Activated CD8-positive, alpha-beta T cell treated with anti-CD3 and anti-CD28 coated beads, Interleukin-2, amount 10 ng/mL, durations not matched to agents 7 days and 5 days (primary cell): Measurements from ENCODE around the gene MAJIN. TPM values are rescaled to one million over a fixed set of nuclear protein-coding genes. Genes with fewer than 3 reads are reported as not detected.

Experiments used
- ATAC-seq: fragments of 150-1000 bp; cut with Tn5 transposase; one replicate; pipeline ENCODE4 v1.10.0; 2021; ENCODE audit warnings: moderate library complexity
- CTCF ChIA-PET: fragments of 350-600 bp; sonication (Branson Sonifier 250); formaldehyde crosslinking; loops from one replicate; lab custom pipeline; 2021; ENCODE audit warnings: antibody characterized with exemption; lab: Charles Lee
- POLR2A ChIA-PET: fragments of 350-600 bp; sonication (Branson Sonifier 250); formaldehyde crosslinking; loops from one replicate; lab custom pipeline; 2021; ENCODE audit warnings: antibody characterized with exemption; lab: Charles Lee
- DNase-seq: peaks from one replicate; pipeline ENCODE4 v3.0.0-alpha.2; 2020
- H3K27ac Mint-ChIP-seq: one replicate; pipeline ENCODE4 v1.8.0; 2021; ENCODE audit warnings: mild to moderate bottlenecking, mixed read lengths
- H3K27me3 Mint-ChIP-seq: one replicate; pipeline ENCODE4 v1.8.0; 2021; ENCODE audit warnings: low read depth, mixed read lengths
- H3K36me3 Mint-ChIP-seq: one replicate; pipeline ENCODE4 v1.8.0; 2021; ENCODE audit warnings: low read depth, mixed read lengths
- H3K4me1 Mint-ChIP-seq: one replicate; pipeline ENCODE4 v1.8.0; 2021; ENCODE audit warnings: low read depth, mixed read lengths
- H3K4me3 Mint-ChIP-seq: one replicate; pipeline ENCODE4 v1.8.0; 2021; ENCODE audit warnings: mild to moderate bottlenecking, mixed read lengths
- H3K9me3 Mint-ChIP-seq: one replicate; pipeline ENCODE4 v1.8.0; 2022; ENCODE audit warnings: mixed read lengths; ENCODE audit not compliant: insufficient read depth
- total RNA-seq, 2 experiments: library from RNA; stranded (reverse); gene quantifications; one replicate each; pipeline ENCODE4 v1.2.3, GENCODE V29; 2021

MAJIN gene
- total RNA-seq, 2 experiments from 2014 or later, result not detected

DNA sequence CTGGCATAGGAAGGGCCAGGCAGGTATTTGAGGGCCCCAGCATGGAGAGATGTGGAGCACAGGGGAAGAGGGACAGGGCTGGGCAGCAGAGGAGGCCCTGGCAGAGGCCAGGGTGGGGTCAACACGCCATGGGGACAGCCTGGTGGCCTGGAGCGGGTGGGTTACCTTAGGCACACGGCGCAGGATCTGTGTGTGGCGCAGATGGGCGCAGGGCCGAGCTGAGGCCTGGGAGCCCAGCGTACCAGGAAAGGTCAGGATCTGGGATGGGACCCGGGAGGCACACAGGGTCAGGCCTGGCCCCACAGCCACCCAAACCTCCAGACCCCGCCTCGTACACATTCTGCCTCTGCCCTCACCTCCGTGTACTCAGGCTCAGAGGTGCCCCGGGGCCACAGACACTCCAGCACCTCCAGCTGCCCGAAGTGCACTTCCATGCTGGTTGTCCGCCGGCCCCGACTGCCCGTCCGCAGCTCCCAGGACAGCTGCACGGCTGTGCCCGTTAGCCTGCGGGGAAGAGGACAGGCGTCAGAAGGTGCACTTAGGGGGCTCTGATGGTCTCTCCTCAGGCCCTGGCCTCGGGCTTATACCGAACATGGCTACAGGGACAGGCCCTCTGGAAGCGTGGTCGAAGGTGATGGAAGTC lies 61.3 kb downstream of the MAJIN start:
- ATAC-seq (no peak), DNase-seq (no peak)
- H3K4me3 Mint-ChIP-seq, result no peak overlapping the region
- POLR2A ChIA-PET, result no interaction called here
- CTCF ChIA-PET, result no interaction called here
- H3K9me3 Mint-ChIP-seq, result no peaks in the 10 kb centered on the region
- no peak overlapping the region for H3K27ac Mint-ChIP-seq
- peaks cover 8% of the 10 kb centered on the region for H3K4me1 Mint-ChIP-seq
- H3K36me3 Mint-ChIP-seq, result peaks cover 13% of the 10 kb centered on the region
- no peaks in the 10 kb centered on the region for H3K27me3 Mint-ChIP-seq

DNA sequence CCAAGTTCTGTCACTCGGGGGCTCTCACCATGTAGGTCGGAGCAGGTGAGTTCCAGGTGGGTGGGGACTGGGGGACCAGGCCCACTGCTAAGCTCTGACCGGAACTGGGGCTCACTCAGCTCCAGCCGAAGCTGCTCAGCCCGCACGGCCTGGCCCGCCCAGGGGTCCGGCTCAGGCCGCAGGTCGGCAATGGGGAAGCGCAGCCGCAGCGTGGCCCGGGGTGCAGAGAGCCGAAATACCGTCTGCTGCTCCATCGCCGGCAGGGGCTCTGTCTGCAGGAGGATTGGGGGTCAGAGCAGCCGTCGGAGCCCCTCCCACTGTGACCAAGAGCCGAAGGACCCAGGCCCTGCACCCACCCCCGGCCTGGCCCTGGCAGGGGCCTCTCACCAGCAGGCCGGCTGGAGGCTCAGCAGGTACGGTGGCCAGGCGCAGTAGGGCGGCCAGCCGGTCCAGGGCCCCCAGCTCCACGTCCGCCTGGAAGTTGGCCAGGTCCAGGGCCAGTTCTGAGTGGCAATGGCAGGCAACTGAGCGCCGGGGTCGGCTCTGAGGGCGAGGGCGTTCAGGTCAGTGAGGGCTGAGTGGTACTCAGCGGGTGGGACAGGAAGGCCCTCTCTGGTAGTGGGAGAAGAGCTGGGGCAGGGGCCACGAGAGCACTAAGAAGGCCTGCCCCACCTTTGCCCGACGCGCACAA lies 62.1 kb downstream of the MAJIN start:
- Mint-ChIP-seq H3K9me3 (no peaks in the 10 kb centered on the region), H3K27ac (no peak overlapping the region), H3K4me1 (peaks cover 4% of the 10 kb centered on the region), H3K36me3 (peaks cover 15% of the 10 kb centered on the region), H3K4me3 (no peak overlapping the region), H3K27me3 (no peaks in the 10 kb centered on the region)
- ATAC-seq (no peak), DNase-seq (no peak)
- ChIA-PET POLR2A (no interaction called here), CTCF (no interaction called here)

DNA sequence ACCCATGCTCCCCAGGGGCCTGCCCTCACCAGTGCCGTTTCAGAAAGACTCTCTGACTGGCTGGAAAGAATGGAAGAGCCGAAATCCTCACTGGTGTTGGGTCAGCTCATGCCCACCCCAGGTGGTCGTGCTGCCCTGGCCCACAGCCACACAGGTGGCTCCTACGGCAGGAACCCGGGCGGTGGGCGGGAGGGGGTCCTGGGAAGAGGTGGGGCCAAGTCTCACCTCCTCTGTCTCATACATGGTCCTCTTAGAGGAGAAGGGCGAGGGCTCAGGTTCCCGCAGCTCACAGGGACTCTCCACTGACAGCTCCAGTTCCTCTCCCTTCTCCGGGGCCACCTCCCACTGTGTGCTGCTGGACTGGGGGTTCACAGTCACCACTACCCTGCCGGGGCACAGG lies 63.1 kb downstream of the MAJIN start:
- Mint-ChIP-seq H3K27ac (no peak overlapping the region), H3K9me3 (no peaks in the 10 kb centered on the region), H3K4me3 (no peak overlapping the region), H3K4me1 (peaks cover 2% of the 10 kb centered on the region), H3K36me3 (peaks cover 15% of the 10 kb centered on the region), H3K27me3 (no peaks in the 10 kb centered on the region)
- no peak for DNase-seq
- POLR2A ChIA-PET, result no interaction called here
- CTCF ChIA-PET, result no interaction called here
- ATAC-seq, result no peak

DNA sequence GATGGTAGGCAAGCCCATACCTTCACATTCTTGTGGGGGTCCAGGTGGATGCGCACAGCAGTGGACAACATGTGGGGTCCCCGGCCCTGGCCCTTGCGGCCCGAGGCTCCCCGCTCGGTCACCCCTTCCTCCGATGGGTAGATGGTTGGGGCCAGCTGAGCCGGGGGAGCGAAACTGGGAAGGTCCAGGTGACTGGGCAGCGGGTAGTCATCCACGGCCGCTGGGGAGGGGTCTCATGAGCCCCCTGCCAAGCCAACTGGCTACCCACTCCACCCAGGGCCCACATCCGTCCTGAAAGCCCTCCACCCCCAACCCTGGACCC lies 65.6 kb downstream of the MAJIN start:
- no peak for DNase-seq
- H3K27ac Mint-ChIP-seq, result no peak overlapping the region
- peaks cover 11% of the 10 kb centered on the region for H3K36me3 Mint-ChIP-seq
- no peaks in the 10 kb centered on the region for H3K27me3 Mint-ChIP-seq
- H3K9me3 Mint-ChIP-seq, result no peaks in the 10 kb centered on the region
- no peaks in the 10 kb centered on the region for H3K4me1 Mint-ChIP-seq
- ChIA-PET POLR2A (interaction anchor here (0.6 kb wide), 1 partner anchor 566 kb away, joined by 3 read pairs; the partner anchor contains the start of gene CCDC88B), CTCF (interaction anchor here (0.9 kb wide), 1 partner anchor 9 kb away, joined by 3 read pairs; no protein-coding TSS in a partner anchor)
- ATAC-seq, result no peak
- no peak overlapping the region for H3K4me3 Mint-ChIP-seq

DNA sequence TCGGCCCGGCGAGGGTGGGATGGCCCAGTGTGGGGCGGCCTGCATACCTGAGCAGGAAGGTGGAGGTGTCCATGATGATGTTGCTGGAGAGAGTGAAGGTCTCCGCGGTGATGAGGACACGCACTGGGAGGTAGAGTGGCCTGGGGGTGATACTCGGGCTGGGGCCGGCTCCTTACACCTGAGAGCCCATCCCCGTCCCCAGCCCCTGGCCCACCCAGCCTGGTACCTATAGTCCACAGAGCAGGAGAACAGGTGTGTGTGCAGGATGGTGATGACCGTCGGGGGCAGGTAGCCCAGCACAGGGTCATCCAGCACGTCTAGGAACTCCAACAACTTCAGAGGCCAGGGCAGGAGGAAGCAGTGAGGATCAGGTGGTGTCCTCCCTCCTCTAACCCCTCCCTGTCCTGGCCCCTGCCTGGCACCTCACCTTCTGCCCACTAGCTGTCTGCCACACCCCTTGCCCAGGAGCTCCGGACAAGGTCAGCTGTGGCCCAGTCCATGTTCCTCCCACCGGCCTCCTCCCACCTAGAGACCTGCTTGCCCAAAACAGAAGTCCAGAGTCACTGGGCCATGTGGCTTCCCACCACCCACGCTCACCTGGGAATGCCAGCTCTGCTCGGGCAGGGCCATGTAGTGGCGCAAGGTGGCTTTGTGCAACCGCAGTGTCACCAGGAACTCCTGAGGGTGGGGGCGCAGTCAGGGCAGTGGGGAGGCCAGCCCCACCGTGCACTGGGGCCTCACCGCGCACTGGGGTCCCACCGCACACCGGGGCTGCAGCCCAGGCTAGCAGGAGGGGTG lies 66.2 kb downstream of the MAJIN start:
- POLR2A ChIA-PET, result interaction anchor here (1.0 kb wide), 1 partner anchor 29 kb away, joined by 3 read pairs; no protein-coding TSS in a partner anchor
- no peak overlapping the region for H3K27ac Mint-ChIP-seq
- no peaks in the 10 kb centered on the region for H3K27me3 Mint-ChIP-seq
- no peaks in the 10 kb centered on the region for H3K4me1 Mint-ChIP-seq
- no peaks in the 10 kb centered on the region for H3K9me3 Mint-ChIP-seq
- no peak for ATAC-seq
- H3K36me3 Mint-ChIP-seq, result peaks cover 12% of the 10 kb centered on the region
- DNase-seq, result no peak
- CTCF ChIA-PET, result interaction anchor here (0.9 kb wide), 1 partner anchor 8 kb away, joined by 3 read pairs; no protein-coding TSS in a partner anchor
- H3K4me3 Mint-ChIP-seq, result no peak overlapping the region

DNA sequence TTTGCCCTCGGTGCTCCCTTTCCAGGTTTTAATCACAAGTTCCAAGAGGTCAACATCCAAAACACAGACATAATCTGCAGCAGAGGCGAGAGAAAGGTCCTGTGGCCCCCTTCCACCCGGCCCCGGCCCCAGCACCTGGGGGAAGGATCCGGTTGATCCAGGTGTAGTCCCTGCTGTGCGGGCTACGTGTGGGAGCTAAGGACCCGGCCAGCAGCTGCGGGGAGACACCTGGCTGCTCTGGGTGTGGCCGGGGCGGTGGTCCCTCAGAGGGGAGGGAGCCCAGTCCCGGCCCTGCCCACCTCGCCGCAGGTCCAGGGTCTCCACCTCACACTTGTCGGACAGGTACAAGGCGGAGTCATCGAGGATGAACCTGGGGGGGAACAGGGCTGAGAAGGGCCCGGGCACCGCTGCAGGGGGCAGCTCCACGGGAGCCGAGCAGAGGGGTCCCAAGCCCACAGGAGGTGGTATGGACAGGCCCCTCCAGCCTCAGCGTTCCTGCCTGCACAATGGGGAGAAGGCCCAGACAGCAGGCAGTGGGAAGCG lies 68.5 kb downstream of the MAJIN start:
- CTCF ChIA-PET, result interaction anchor here (0.6 to 1.4 kb wide), 2 partner anchors 55 to 131 kb away, joined by 3 read pairs; no protein-coding TSS in a partner anchor
- H3K36me3 Mint-ChIP-seq, result peaks cover 19% of the 10 kb centered on the region
- no peak overlapping the region for H3K4me3 Mint-ChIP-seq
- H3K4me1 Mint-ChIP-seq, result peaks cover 5% of the 10 kb centered on the region
- H3K27ac Mint-ChIP-seq, result no peak overlapping the region
- DNase-seq, result no peak
- no peaks in the 10 kb centered on the region for H3K27me3 Mint-ChIP-seq
- POLR2A ChIA-PET, result no interaction called here
- no peak for ATAC-seq
- no peaks in the 10 kb centered on the region for H3K9me3 Mint-ChIP-seq

DNA sequence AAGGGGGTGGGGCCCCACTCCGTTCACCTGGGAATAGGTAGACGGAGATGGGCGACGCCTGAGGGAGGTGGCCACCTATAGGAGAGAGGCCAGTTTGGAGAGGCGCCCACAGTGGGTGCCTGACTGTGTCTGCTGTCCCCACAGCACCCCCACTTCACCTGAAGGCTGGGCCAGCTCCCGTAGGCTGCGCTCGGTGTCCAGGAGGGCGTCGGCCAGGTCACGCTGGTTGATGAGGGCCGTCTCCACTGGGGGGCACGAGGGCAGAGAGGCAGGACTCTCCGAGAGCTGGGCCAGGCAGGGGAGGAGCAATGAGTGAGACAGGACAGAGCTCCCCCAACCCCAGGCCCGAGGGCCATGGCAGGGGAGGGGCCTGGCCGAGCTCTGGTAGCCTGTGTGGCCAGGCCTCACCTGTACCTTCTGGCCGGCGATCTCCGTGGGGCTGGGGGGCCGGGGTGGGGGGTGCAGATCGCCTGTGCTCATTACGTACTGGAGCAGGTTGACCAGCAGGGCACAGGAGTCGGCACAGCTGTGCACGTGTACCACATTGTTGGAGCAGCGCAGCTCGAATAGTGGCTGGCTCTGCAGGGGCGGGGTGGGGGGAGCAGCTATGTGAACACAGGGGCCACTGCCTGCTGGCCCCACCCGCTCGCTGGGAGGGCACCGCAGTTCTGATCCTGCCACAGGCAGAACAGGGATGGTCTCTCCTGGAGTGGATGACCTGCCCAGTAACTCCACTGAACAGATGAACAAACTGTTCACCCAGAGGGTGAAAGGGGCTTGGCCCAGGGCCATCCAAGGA lies 69.6 kb downstream of the MAJIN start:
- Mint-ChIP-seq H3K36me3 (peaks cover 21% of the 10 kb centered on the region), H3K4me1 (peaks cover 5% of the 10 kb centered on the region), H3K4me3 (no peak overlapping the region), H3K27ac (no peak overlapping the region), H3K27me3 (no peaks in the 10 kb centered on the region), H3K9me3 (no peaks in the 10 kb centered on the region)
- CTCF ChIA-PET, result no interaction called here
- ATAC-seq, result no peak
- DNase-seq, result no peak
- POLR2A ChIA-PET, result no interaction called here

DNA sequence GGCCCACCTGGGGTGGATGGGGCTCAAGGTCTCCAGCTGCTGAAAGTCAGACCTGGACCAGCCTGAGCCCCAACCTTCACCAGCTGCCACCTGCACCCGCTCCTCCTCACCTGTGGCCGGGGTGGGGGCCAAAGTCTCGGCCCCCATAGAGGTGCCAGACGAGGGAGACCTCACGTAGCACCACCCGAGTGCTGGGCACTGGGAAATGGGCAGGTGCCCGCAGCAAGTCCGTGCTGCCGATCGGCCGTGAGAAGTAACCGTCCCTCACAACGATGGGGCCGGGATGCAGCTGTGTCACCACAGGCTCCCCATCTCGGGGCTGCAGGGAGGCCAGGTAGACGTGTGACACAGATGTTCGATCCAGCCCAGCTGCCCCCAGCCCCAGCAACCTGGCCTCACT lies 71.1 kb downstream of the MAJIN start:
- ChIA-PET POLR2A (interaction anchor here (0.6 to 1.5 kb wide), 3 partner anchors 52 to 221 kb away, joined by 3 read pairs; partner anchors contain the start of genes FAU and MRPL49), CTCF (interaction anchor here (15.3 kb wide), 1 partner anchor 48 kb away, joined by 491 read pairs; the partner anchor contains the start of gene CDC42BPG)
- ATAC-seq (no peak), DNase-seq (no peak)
- Mint-ChIP-seq H3K27ac (no peak overlapping the region), H3K9me3 (no peaks in the 10 kb centered on the region), H3K4me1 (peaks cover 5% of the 10 kb centered on the region), H3K27me3 (no peaks in the 10 kb centered on the region), H3K36me3 (peaks cover 21% of the 10 kb centered on the region), H3K4me3 (no peak overlapping the region)

DNA sequence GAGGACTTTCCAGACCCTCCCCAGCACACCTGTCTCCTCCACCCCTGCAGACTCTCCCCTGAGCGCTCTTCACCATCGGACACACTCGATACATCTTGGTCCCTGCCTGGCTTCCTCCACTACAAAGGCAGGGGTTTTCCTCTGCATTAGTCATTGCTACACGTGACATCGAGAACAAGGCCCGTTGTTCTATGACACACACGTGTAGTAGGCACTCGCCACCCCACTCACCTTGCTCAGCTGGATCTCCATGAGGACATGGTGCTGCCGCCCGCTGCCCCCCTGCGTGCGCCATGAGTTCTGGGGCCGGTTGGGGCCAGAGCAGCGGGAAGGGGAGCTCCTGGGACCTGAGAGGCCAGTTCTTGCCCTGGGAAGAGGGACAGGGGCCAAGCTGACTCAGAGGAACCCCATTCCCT lies 71.6 kb downstream of the MAJIN start:
- POLR2A ChIA-PET, result interaction anchor here (0.6 to 1.5 kb wide), 4 partner anchors 50 to 222 kb away, joined by 3 read pairs; partner anchors contain the start of genes FAU and MRPL49

DNA sequence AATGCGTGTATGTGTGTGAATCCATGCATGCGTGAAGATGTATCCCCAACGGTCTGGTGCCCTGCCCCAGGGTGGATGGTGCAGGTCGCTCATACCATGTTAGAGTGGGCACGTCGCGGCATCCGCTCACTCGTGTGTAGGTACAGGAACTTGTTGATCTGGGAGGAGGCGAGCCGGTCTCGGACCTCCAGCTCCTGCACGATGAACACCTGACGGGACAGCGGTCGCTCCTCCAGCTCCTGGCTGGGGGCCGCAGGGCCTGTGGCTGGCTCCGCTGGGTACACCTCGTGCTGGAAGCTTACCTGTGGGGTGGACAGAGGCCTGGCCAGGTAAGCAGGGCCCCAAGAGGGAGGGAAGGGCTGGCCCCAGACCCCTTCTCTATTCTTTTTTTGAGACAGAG lies 73.4 kb downstream of the MAJIN start:
- CTCF ChIA-PET, result interaction anchor here (1.4 to 15.3 kb wide), 3 partner anchors 9 to 46 kb away, joined by 3 to 491 read pairs (median 10); partner anchors contain the start of gene CDC42BPG
- no peaks in the 10 kb centered on the region for H3K9me3 Mint-ChIP-seq
- DNase-seq (no peak), ATAC-seq (no peak)
- H3K27me3 Mint-ChIP-seq, result no peaks in the 10 kb centered on the region
- no peak overlapping the region for H3K4me3 Mint-ChIP-seq
- POLR2A ChIA-PET, result no interaction called here
- H3K27ac Mint-ChIP-seq, result no peak overlapping the region
- peaks cover 11% of the 10 kb centered on the region for H3K4me1 Mint-ChIP-seq
- peaks cover 20% of the 10 kb centered on the region for H3K36me3 Mint-ChIP-seq

More for the DNA sequence above, 71.6 kb downstream of the MAJIN start:
- DNase-seq, result peak; percentile 55
- Mint-ChIP-seq H3K27ac (peak overlapping the region; percentile 67), H3K4me3 (no peak overlapping the region), H3K36me3 (peaks cover 19% of the 10 kb centered on the region), H3K9me3 (no peaks in the 10 kb centered on the region), H3K27me3 (no peaks in the 10 kb centered on the region), H3K4me1 (peaks cover 5% of the 10 kb centered on the region)
- CTCF ChIA-PET, result interaction anchor here (15.3 kb wide), 1 partner anchor 48 kb away, joined by 491 read pairs; the partner anchor contains the start of gene CDC42BPG
- ATAC-seq, result peak; percentile 80

DNA sequence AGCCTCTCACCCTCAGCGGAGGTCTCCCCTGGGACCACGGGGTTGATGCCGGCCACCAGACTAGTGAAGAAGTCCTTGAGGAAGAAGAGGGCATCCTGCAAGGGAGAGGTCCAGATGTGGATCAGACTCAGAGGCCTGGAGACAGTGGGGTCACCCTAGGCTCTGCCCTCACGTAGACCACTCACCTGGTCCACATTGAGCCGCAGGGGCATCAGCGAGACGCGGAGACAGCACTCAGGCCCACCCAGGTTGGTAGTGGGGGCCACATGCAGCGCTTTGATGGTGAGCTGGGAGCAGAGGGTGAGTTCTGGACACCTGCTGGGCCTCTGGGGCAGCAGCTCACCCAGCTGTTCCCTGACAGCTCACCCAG lies 73.8 kb downstream of the MAJIN start:
- H3K9me3 Mint-ChIP-seq, result no peaks in the 10 kb centered on the region
- H3K4me3 Mint-ChIP-seq, result no peak overlapping the region
- ChIA-PET CTCF (interaction anchor here (1.3 to 15.3 kb wide), 4 partner anchors 8 to 45 kb away, joined by 3 to 491 read pairs (median 6); partner anchors contain the start of gene CDC42BPG), POLR2A (no interaction called here)
- DNase-seq, result no peak
- H3K36me3 Mint-ChIP-seq, result peaks cover 20% of the 10 kb centered on the region
- ATAC-seq, result no peak
- H3K27ac Mint-ChIP-seq, result no peak overlapping the region
- peaks cover 11% of the 10 kb centered on the region for H3K4me1 Mint-ChIP-seq
- H3K27me3 Mint-ChIP-seq, result no peaks in the 10 kb centered on the region
